Measurements from ENCODE around the gene SLC22A31.
"Not testable (repeated sequence)": the region's sequence is repeated elsewhere in the genome, so short reads cannot be mapped to it uniquely, and the experiment has no call there.

SLC22A31 gene

GRCh38 chr16:89192956-89193575, 7.3 kb downstream of the SLC22A31 start:
- DNase-seq = no peak

DNA sequence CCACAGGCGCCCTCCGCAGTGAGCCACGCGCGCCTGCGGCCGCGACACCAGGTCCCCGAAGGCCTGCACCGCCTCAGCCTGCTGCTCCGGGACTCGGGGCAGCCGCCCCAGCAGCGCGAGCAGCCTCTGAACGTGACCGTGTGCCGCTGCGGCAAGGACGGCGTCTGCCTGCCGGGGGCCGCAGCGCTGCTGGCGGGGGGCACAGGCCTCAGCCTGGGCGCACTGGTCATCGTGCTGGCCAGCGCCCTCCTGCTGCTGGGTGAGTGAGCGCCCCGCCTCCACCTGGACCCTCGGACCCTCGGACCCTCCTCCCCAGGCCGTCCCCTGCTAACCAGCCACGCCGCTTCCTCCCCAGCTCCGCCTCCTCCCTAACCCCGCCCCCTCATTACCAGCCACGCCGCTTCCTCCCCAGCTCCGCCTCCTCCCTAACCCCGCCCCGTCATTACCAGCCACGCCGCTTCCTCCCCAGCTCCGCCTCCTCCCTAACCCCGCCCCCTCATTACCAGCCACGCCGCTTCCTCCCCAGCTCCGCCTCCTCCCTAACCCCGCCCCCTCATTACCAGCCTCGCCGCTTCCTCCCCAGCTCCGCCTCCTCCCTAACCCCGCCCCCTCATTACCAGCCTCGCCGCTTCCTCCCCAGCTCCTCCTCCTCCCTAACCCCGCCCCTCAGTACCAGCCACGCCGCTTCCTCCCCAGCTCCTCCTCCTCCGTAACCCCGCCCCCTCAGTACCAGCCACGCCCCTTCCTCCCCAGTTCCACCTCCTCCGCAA, 8.0 kb downstream of the SLC22A31 start:
- DNase-seq = peak in 1 of 2 experiments; percentile 25

GRCh38 chr16:89191901-89192185, 8.5 kb downstream of the SLC22A31 start:
- no peak for DNase-seq

GRCh38 chr16:89191033-89191900, 9.1 kb downstream of the SLC22A31 start:
- no peak for DNase-seq

GRCh38 chr16:89190150-89190958, 10.0 kb downstream of the SLC22A31 start:
- DNase-seq = no peak

- DNase-seq = no peak
Observed at GRCh38 chr16:89189358-89190025, 10.8 kb downstream of the SLC22A31 start.

DNA sequence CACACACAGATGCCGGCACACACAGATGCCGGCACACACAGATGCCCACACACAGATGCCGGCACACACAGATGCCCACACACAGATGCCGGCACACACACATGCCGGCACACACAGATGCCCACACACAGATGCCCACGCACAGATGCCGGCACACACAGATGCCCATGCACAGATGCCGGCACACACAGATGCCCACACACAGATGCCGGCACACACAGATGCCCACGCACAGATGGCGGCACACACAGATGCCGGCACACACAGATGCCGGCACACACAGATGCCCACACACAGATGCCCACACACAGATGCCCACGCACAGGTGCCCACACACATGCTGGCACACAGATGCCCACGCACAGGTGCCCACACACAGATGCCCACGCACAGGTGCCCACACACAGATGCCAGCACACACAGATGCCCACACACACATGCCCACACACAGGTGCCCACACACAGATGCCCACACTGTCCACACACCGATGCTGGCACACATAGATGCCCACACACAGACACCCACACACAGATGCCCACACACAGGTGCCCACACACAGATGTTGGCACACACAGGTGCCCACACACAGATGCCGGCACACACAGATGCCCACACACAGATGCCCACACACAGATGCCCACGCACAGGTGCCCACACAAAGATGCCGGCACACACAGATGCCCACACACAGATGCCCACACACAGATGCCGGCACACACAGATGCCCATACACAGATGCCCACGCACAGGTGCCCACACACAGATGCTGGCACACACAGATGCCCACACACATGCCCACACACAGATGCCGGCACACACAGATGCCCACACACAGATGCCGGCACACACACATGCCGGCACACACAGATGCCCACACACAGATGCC, 11.6 kb downstream of the SLC22A31 start:
- DNase-seq = not testable (repeated sequence)

GRCh38 chr16:89187770-89188392, 12.5 kb downstream of the SLC22A31 start:
- DNase-seq = no peak

GRCh38 chr16:89187032-89187769, 13.1 kb downstream of the SLC22A31 start:
- no peak for DNase-seq

GRCh38 chr16:89186593-89187031, 13.7 kb downstream of the SLC22A31 start:
- not testable (repeated sequence) for DNase-seq

DNA sequence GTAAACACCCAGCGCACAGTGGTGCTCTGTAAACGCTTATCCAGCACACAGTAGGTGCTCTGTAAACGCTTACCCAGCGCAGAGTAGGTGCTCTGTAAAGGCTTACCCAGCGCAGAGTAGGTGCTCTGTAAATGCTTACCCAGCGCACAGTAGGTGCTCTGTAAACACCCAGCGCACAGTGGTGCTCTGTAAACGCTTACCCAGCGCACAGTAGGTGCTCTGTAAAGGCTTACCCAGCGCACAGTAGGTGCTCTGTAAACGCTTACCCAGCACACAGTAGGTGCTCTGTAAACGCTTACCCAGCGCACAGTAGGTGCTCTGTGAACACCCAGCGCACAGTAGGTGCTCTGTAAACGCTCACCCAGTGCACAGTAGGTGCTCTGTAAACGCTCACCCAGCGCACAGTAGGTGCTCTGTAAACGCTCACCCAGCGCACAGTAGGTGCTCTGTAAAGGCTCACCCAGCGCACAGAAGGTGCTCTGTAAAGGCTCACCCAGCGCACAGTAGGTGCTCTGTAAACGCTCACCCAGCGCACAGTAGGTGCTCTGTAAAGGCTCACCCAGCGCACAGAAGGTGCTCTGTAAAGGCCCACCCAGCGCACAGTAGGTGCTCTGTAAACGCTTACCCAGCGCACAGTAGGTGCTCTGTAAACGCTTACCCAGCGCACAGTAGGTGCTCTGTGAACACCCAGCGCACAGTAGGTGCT, 14.3 kb downstream of the SLC22A31 start:
- not testable (repeated sequence) for DNase-seq

DNA sequence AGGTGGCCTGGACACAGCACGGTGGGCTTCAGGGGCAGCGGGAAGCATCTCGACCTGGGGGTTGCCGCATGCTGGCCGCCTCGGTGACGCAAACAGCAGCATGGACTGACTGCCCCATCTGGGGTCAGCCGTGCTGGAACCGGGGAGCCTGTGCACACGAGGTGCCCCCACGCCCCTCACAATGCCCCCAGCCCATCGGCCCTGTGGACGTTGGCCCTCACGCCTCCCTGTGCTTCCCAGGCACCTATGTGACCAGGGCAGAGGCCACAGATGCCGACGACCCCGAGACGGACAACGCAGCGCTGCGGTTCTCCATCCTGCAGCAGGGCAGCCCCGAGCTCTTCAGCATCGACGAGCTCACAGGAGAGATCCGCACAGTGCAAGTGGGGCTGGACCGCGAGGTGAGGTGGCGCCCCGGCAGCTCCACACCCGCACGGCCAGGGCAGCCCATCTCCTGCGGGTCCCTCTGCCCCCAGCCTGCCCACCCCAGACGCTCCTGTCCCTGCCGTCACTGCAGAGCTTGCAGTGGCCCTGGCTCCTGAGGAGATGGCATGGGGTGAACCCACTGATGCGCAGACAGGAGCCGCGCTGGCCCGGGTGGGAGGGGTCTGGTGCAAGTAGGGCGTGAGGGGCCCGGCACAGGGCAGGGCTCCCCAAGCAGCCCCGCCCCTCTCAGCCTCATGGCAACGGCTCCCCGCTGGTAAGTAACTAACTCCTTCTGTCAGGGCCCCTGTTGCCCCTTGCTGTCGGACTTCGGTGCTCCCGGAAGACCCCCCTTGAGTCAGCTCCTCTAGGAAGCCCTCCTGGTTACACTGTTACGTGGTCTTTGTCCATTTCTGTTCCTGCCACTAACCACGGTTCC, 15.2 kb downstream of the SLC22A31 start:
- DNase-seq = no peak

GRCh38 chr16:89184677-89184932, 15.7 kb downstream of the SLC22A31 start:
- DNase-seq = no peak

- peak in 1 of 2 experiments; percentile 63 for DNase-seq
Observed at GRCh38 chr16:89183975-89184676, 16.2 kb downstream of the SLC22A31 start.

DNA sequence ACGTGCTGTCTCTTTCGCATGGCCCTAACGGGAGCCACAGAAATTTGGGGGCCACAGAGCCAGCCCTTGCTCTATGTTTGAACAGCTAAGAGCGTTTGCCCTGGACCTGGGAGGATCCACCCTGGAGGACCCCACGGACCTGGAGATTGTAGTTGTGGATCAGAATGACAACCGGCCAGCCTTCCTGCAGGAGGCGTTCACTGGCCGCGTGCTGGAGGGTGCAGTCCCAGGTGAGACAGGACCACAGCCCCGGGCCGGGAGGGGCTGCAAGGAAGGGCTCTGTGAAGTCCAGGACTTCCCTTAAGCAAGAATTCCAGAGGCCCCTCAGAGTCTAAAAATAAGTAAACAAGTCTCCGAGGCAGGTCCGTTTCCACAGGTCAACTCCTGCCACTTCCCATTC, 16.9 kb downstream of the SLC22A31 start:
- DNase-seq = no peak

- no peak for DNase-seq
Observed at GRCh38 chr16:89179656-89180315, 20.6 kb downstream of the SLC22A31 start.

GRCh38 chr16:89179148-89179484, 21.2 kb downstream of the SLC22A31 start:
- no peak for DNase-seq

Data from NCI-H524 (cell line).